ENCODE results near the gene RYR2. TPM values are rescaled to one million over a fixed set of nuclear protein-coding genes. Genes with fewer than 3 reads are reported as not detected.

Gene RYR2
- total RNA-seq, 2 donors from 2014 or later, result 0.18 to 0.45 TPM

DNA sequence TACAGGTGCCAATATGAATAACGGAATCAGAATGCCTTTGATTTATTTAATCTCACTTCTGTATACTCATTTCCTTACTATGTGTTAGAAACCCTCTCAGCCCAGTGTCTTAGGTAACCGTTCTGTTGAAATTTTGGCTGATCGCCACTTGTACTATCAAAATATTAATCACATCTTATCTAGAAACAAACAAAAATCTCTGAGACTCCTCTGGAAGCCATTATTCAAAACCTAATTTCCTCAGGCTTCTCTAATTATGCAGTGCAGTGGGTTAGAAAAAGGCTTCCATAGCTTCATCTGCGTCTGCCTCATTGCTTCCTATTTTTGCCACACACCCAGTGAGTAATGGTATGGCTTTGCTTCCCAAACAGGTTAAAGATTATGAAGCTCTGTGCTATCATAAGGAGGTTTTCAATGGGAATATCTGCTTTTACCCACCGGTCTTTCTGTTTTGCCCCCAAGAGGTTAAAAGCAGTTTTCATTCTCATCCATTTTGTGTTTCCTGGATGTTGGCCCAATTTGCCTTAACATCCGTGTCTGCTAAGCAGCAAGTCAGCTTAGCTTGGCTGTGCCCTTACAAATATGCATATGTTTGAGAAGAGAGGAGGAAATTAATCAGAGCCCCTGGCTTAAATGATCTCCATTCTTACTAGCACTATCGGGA is 129.6 kb downstream of the RYR2 start:
- no peak for DNase-seq
- intact Hi-C loops (cut with DNase I, micrococcal nuclease), result no loop called here
- no peak for ATAC-seq

GRCh38 chr1:237172118-237172485 is 130.1 kb downstream of the RYR2 start:
- intact Hi-C loops (cut with DNase I, micrococcal nuclease), result no loop called here
- ATAC-seq (no peak), DNase-seq (no peak)

DNA sequence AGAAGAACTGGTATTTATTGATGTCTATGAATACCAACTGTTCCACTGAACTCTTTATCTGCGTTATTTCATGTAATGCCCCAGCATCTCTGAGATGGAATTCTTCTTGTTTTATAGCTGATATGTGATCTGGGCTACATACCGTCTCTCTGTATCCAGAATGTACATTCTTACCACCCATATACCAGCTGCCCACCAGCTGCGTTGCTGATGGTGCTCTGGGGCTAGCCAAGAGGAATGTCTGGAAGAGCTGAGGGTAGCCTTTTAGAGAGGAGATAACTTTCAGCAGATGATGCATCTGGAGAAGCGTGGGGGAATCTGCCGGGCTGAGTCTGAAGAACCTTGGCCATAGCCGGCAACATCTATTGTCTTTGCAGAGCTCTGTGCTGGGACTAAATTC is 137.5 kb downstream of the RYR2 start:
- no peak for DNase-seq
- intact Hi-C loops (cut with DNase I, micrococcal nuclease), result no loop called here
- ATAC-seq, result no peak

DNA sequence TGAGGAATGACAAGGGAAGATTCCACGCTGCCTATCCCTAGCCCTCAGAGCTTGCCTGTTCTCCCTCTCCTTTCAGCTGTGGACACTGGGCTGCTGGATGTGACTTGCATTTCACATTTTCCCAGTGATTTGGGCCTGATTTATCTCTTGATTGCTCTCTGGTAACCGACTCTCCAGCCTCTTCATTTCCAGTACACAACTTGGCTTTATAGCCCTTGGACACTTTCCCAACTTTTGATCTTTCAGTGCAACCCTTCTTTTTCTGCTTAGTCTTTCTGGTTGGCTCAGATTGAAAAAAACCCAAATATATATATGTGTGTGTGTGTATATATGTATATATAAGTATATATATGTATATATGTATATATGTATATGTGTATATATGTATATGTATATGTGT is 138.3 kb downstream of the RYR2 start:
- ATAC-seq, result no peak

DNA sequence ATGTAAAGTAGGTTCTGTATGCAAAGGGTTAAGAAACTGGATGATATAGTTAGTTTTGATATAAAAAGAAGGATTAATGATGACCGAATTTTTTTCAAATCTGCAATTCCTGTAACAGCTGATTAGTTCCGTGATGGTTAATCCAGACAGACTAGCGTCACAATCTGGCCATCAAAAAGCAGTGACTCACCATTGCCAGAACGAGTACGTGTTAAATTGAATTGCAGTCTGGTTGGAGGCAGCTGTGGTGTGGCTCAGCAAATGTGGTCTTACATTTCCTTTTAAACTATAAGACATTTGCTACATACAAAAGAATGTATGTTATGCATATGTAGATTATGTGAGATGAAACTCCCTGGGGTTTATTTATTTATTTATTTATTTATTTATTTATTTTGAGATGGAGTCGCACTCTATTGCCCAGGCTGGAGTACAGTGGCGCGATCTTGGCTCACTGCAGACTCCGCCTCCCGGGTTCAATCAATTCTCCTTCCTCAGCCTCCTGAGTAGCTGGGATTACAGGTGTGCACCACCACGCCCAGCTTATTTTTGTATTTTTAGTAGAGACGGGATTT is 139.8 kb downstream of the RYR2 start:
- DNase-seq (no peak), ATAC-seq (no peak)
- intact Hi-C loops (cut with DNase I, micrococcal nuclease), result no loop called here

More for the DNA sequence above, 138.3 kb downstream of the RYR2 start:
- intact Hi-C loops (cut with DNase I, micrococcal nuclease), result no loop called here
- DNase-seq, result no peak

GRCh38 chr1:237183963-237184540 is 142.1 kb downstream of the RYR2 start:
- DNase-seq, result no peak
- ATAC-seq, result no peak
- intact Hi-C loops (cut with DNase I, micrococcal nuclease), result no loop called here

DNA sequence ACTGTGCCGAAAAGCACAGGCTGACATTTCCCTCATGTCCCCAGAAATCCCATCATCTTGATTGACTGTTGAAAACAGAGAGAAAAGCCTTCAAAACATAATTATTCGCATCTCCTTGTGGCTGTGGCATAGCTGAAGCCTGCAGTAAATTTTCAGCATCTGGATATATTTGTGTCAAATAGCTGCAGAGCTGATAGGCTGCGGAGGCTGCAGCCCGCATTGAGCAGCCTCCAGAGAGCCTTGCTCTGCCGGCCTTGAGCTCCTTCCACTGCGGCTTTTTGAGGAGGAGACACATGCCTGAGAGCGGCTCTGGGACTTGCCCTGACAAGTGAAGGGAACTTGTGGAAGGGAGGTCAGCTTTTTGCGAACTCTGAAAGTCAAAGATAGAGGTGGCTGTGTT is 144.7 kb downstream of the RYR2 start:
- DNase-seq, result no peak
- intact Hi-C loops (cut with DNase I, micrococcal nuclease), result no loop called here
- ATAC-seq, result no peak

- ATAC-seq (no peak), DNase-seq (no peak)
- intact Hi-C loops (cut with DNase I, micrococcal nuclease), result no loop called here
Measured at GRCh38 chr1:237187842-237188241, 145.9 kb downstream of the RYR2 start.

DNA sequence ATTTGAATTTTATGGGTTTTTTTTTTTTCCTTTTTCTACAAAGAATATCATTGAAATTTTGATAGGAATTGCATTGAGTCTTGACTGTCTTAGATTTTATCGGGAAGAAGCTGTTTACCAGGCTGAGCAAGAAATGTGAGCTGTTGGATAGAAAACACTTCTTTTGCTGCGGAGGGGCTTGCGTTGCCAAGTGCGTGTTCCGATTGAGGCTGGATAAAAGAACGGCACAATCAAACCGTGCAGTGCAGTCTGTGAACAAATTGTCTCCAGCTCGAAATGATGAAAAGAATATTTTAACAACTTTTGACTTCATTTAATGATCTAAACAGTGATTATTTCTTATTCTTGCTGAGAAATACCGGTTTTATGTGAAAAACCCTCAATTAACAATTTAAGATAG is 149.4 kb downstream of the RYR2 start:
- intact Hi-C loops (cut with DNase I, micrococcal nuclease), result no loop called here
- DNase-seq (no peak), ATAC-seq (no peak)

DNA sequence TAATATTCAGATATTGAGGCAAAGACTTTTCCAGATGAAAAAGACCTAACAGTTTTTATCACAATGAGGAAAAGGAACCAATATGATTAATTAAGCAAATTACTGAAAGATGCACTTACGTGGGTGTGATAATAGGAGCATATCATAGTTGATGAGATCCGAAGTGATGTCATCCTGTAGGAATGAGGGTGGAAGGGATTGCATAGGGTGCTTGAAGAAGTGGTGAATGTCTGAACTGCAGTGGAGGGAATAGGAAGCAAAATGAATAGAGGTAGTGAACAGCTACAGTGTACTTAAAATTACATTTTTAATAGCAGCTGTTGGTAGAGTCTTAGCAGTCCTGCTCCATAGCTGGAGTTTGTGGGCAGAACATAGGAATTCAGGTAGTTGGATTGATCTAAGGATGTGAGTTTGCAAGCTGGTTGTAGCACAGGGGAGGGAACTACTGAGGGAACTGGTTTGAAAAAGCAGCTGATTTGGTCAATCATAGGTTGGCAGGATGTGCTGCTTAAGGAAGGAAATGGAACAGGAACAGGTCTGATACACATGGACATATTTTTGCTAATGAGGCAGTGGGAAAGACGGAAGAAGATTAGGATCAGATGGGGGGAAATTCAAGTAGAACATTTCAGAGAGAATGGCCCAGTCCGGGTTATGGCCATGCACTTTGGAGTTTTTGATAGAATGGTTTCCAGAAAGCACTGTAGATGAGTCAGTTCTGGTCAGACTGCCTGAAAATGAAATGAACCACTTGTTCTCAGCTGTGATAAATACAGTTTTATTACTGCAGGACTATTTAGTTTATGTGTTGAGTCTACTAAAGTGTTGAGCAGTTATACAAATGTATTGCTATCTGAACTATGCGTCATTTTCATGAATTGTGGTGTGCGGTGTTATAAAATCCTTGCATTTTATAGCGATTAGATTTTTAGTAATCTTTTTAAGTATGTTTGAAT is 155.8 kb downstream of the RYR2 start:
- DNase-seq (no peak), ATAC-seq (peak; percentile 58)
- intact Hi-C loops (cut with DNase I, micrococcal nuclease), result no loop called here

DNA sequence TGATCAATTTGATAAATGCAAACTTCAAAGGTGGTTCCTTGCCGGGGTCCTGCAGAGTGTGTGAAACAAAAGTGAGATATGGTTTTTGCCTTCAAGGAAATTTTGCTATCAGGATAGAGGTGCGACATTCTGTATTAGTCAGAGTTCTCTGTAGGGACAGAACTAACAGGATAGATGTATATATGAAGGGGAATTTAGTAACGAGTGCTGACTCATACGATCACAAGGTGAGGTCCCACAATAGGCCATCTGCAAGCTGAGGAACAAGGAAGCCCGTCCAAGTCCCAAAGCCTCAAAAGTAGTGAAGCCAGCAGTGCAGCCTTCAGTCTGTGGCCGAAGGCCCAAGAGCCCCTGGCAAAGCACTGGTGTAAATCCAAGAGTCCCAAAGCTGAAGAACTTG is 157.0 kb downstream of the RYR2 start:
- no peak for ATAC-seq
- intact Hi-C loops (cut with DNase I, micrococcal nuclease), result no loop called here
- no peak for DNase-seq

DNA sequence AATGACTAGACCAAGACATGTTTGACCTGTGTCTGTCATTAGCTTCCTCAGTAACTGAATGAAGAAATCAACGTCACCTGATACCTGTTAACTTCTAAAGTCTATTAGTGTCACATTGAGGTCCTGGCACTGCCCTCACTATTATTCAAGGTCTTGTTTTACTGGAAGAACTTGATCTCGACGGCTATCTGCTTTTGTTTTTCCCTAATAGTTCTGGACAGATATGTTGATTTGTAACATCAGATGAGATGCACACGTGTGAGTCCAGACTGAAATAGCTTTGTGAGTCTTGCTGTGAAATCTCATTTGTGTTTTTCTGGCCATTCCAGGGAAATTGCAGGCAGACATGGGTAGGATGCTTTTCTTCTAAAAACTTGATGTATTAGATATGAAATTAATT is 159.2 kb downstream of the RYR2 start:
- no peak for ATAC-seq
- intact Hi-C loops (cut with DNase I, micrococcal nuclease), result no loop called here

GRCh38 chr1:237204841-237205240 is 162.9 kb downstream of the RYR2 start:
- DNase-seq (no peak), ATAC-seq (no peak)
- intact Hi-C loops (cut with DNase I, micrococcal nuclease), result no loop called here

More for the DNA sequence above, 159.2 kb downstream of the RYR2 start:
- no peak for DNase-seq

DNA sequence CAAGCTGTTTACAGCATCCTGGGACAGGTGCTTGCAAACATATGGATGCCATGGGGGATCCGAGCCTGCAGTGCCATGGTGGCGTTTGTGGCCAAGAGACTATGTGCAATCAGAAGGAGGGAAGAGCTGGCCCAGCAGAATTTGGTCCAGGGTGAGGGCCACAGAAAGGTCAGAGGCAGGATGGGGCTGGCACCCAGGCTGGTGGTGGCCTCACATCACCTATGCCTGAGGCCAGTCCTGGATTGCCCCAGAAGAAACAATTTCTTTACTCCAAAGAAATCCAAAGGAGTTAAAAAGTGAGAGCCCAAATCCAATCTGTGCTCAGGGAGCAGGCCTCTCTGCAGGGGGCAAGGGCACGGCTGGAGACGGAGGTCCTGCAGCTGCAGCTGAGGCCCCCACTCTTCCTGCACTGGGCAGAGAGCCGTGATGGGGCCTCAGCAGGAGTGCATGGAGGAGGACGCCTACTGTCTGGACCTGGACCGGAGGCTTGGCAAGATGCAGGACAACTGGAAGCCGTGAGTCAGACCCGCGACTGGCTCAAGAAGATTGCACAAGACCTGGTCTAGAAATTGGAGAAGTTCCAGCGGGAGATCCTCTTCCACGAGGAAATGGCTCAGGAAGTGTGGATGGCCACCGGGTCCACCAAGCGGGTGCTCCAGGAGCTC is 163.5 kb downstream of the RYR2 start:
- intact Hi-C loops (cut with DNase I, micrococcal nuclease), result no loop called here
- DNase-seq, result peak in 1 of 2 donors; percentile 5
- ATAC-seq, result no peak

DNA sequence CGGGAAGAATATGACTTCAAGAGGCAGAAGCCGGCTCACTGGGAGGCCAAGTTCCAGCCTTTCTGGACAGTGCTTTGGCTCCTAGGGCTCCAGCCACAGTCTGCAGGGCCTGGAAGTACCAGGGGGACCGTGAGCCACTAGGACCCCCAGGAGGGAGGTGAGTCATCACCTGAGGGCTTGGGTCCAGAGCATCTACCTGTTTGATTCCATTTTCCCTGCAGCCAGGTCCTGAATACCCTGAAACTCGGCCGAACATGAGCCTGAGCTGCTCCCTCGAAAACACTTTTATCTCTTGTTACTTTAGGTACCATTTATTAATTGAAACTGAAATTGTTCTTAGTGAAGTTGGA is 164.1 kb downstream of the RYR2 start:
- DNase-seq (no peak), ATAC-seq (no peak)
- intact Hi-C loops (cut with DNase I, micrococcal nuclease), result no loop called here

DNA sequence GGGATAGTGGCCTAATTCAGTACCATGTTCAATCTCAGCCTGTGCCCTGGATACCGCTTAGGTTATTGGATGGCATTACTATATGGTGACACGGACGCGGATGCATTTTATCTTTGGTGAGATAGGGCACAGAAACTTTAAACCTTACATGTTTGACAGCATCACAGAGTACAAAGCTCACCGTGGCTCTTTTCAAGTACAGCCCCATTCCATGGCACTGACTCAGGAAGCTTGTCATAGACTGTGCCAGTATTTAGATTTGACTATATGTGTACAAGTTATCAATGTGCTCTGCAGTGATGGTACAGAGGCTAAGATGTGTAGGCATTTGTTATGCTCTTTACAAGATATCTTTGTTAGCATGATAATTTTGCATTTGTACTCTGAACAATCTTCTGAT is 169.0 kb downstream of the RYR2 start:
- no peak for DNase-seq
- intact Hi-C loops (cut with DNase I, micrococcal nuclease), result no loop called here
- ATAC-seq, result no peak

GRCh38 chr1:237211540-237211939 is 169.6 kb downstream of the RYR2 start:
- DNase-seq (no peak), ATAC-seq (no peak)
- intact Hi-C loops (cut with DNase I, micrococcal nuclease), result no loop called here

GRCh38 chr1:237219751-237220642 is 178.0 kb downstream of the RYR2 start:
- DNase-seq (no peak), ATAC-seq (no peak)
- intact Hi-C loops (cut with DNase I, micrococcal nuclease), result no loop called here

All from left colon (tissue), 2 donors.